ENCODE results near the gene NAA60.

Gene NAA60

GRCh38 chr16:3479654-3480216 lies 36.3 kb downstream of the NAA60 start:
- Histone ChIP-seq H3K36me3 (ENCODE audit: insufficient read depth, low read length) (peaks cover 44% of the 10 kb centered on the region), H3K9ac (ENCODE audit: low read length) (no peak overlapping the region), H4K20me1 (ENCODE audit: insufficient read depth, low read length) (no peaks in the 10 kb centered on the region)

GRCh38 chr16:3480901-3481695 lies 37.6 kb downstream of the NAA60 start:
- Histone ChIP-seq H3F3A (ENCODE audit: insufficient read depth, low read length) (no peaks in the 10 kb centered on the region), H3K4me3 (ENCODE audit: low read depth, low read length, poor library complexity, severe bottlenecking) (no peak overlapping the region), H3K9ac (ENCODE audit: low read length) (no peak overlapping the region), H3K27me3 (ENCODE audit: insufficient read depth, low read length) (no peaks in the 10 kb centered on the region), H3K4me1 (ENCODE audit: insufficient read depth, low read length, severe bottlenecking) (no peaks in the 10 kb centered on the region), H3K36me3 (ENCODE audit: insufficient read depth, low read length) (peaks cover 58% of the 10 kb centered on the region), H3K9me3 (ENCODE audit: low read length) (no peaks in the 10 kb centered on the region), H4K20me1 (ENCODE audit: insufficient read depth, low read length) (no peaks in the 10 kb centered on the region), H3K9me2 (ENCODE audit: low read depth, low read length) (no peaks in the 10 kb centered on the region), H3K27ac (ENCODE audit: low read depth, low read length, poor library complexity, severe bottlenecking) (no peak overlapping the region), H2AFZ (ENCODE audit: low read length) (no peak overlapping the region), H3K79me2 (ENCODE audit: insufficient read depth, low read length) (no peaks in the 10 kb centered on the region), H3K4me2 (ENCODE audit: low read length) (no peak overlapping the region)
- TF ChIP-seq CTCF (IDR thresholded peaks at IDR 0.05; ENCODE audit: low read length), result no peak
- TF ChIP-seq EZH2 (IDR thresholded peaks at IDR 0.05; ENCODE audit: borderline replicate concordance, low read length), result no peak

More at GRCh38 chr16:3479654-3480216, 36.3 kb downstream of the NAA60 start:
- Histone ChIP-seq H3K27ac (ENCODE audit: low read depth, low read length, poor library complexity, severe bottlenecking) (no peak overlapping the region), H3K9me2 (ENCODE audit: low read depth, low read length) (no peaks in the 10 kb centered on the region), H3K4me1 (ENCODE audit: insufficient read depth, low read length, severe bottlenecking) (no peaks in the 10 kb centered on the region), H3F3A (ENCODE audit: insufficient read depth, low read length) (no peaks in the 10 kb centered on the region), H3K27me3 (ENCODE audit: insufficient read depth, low read length) (no peaks in the 10 kb centered on the region), H3K79me2 (ENCODE audit: insufficient read depth, low read length) (no peaks in the 10 kb centered on the region), H3K4me2 (ENCODE audit: low read length) (no peak overlapping the region), H3K9me3 (ENCODE audit: low read length) (no peaks in the 10 kb centered on the region), H2AFZ (ENCODE audit: low read length) (no peak overlapping the region), H3K4me3 (ENCODE audit: low read depth, low read length, poor library complexity, severe bottlenecking) (no peak overlapping the region)
- TF ChIP-seq EZH2 (IDR thresholded peaks at IDR 0.05; ENCODE audit: borderline replicate concordance, low read length), result no peak
- no peak for TF ChIP-seq CTCF (IDR thresholded peaks at IDR 0.05; ENCODE audit: low read length)

GRCh38 chr16:3481696-3482658 lies 38.5 kb downstream of the NAA60 start:
- peaks cover 67% of the 10 kb centered on the region for H3K36me3 ChIP-seq (ENCODE audit: insufficient read depth, low read length)
- H3K4me3 ChIP-seq (ENCODE audit: low read depth, low read length, poor library complexity, severe bottlenecking), result no peak overlapping the region
- H2AFZ ChIP-seq (ENCODE audit: low read length), result no peak overlapping the region
- no peaks in the 10 kb centered on the region for H3K4me1 ChIP-seq (ENCODE audit: insufficient read depth, low read length, severe bottlenecking)
- H3K9me2 ChIP-seq (ENCODE audit: low read depth, low read length), result no peaks in the 10 kb centered on the region
- no peaks in the 10 kb centered on the region for H3K9me3 ChIP-seq (ENCODE audit: low read length)
- no peaks in the 10 kb centered on the region for H4K20me1 ChIP-seq (ENCODE audit: insufficient read depth, low read length)
- no peaks in the 10 kb centered on the region for H3K27me3 ChIP-seq (ENCODE audit: insufficient read depth, low read length)
- H3K9ac ChIP-seq (ENCODE audit: low read length), result no peak overlapping the region
- H3F3A ChIP-seq (ENCODE audit: insufficient read depth, low read length), result no peaks in the 10 kb centered on the region
- no peaks in the 10 kb centered on the region for H3K79me2 ChIP-seq (ENCODE audit: insufficient read depth, low read length)
- no peak overlapping the region for H3K27ac ChIP-seq (ENCODE audit: low read depth, low read length, poor library complexity, severe bottlenecking)
- no peak for TF ChIP-seq CTCF (IDR thresholded peaks at IDR 0.05; ENCODE audit: low read length)
- TF ChIP-seq EZH2 (IDR thresholded peaks at IDR 0.05; ENCODE audit: borderline replicate concordance, low read length), result no peak
- H3K4me2 ChIP-seq (ENCODE audit: low read length), result no peak overlapping the region

All from OCI-LY1 (cell line).